Osteocyte (in vitro differentiated cells): ENCODE measurements around the gene CDX2. TPM values are rescaled to one million over a fixed set of nuclear protein-coding genes. Genes with fewer than 3 reads are reported as not detected.

Experiments
- DNase-seq: peaks from one replicate; pipeline ENCODE4 v3.0.0; 2021; ENCODE audit warnings: mixed read lengths; ENCODE audit not compliant: unreplicated experiment; ENCODE audit errors: extremely low spot score
- H3K27ac Mint-ChIP-seq: one replicate; pipeline ENCODE4 v1.8.0; 2021; ENCODE audit warnings: mild to moderate bottlenecking, mixed read lengths; ENCODE audit not compliant: unreplicated experiment
- H3K27me3 Mint-ChIP-seq: one replicate; pipeline ENCODE4 v1.8.0; 2021; ENCODE audit warnings: mixed read lengths; ENCODE audit not compliant: unreplicated experiment
- H3K36me3 Mint-ChIP-seq: one replicate; pipeline ENCODE4 v1.8.0; 2021; ENCODE audit warnings: mixed read lengths; ENCODE audit not compliant: unreplicated experiment
- H3K4me1 Mint-ChIP-seq: one replicate; pipeline ENCODE4 v1.8.0; 2021; ENCODE audit warnings: mixed read lengths; ENCODE audit not compliant: unreplicated experiment
- H3K4me3 Mint-ChIP-seq: one replicate; pipeline ENCODE4 v1.8.0; 2021; ENCODE audit warnings: mild to moderate bottlenecking, moderate library complexity, mixed read lengths; ENCODE audit not compliant: unreplicated experiment
- H3K9me3 Mint-ChIP-seq: one replicate; pipeline ENCODE4 v1.8.0; 2021; ENCODE audit warnings: mixed read lengths; ENCODE audit not compliant: unreplicated experiment
- total RNA-seq: library from RNA; stranded (reverse); gene quantifications from 2 replicates; pipeline ENCODE4 v1.2.1, GENCODE V29; 2021
- TF ChIP-seq, protein P1 (sequence below): fragments of 200-600 bp; sonication (generic); IDR thresholded peaks from 2 replicates; pipeline ENCODE4 v1.5.0; 2021; ENCODE audit warnings: antibody characterized with exemption, mild to moderate bottlenecking, moderate library complexity

Gene CDX2
- total RNA-seq, 1 donor from 2014 or later, result not detected

- no peaks in the 10 kb centered on the region for H3K9me3 Mint-ChIP-seq
Measured at GRCh38 chr13:27933118-27933517, 36.0 kb downstream of the CDX2 start.

DNA sequence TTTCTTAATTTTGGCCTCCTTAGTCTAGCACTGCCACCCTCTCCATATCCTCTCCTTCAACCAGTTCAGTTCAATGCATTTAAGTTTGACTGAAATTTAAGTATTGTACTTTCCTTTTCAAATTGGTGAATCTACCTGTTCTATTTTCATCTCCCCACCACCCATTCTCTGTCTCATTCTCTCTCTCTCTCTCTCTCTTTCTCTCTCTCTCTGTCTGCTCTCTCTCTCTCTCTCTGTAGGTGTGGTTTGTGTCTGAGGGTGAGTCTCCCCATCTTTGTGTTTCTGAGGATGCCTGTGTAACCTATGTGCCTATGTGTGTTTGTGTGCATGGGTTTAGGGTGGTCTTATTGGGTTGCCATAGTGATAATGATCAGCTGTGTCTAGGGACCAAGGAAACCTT is 39.2 kb downstream of the CDX2 start:
- Mint-ChIP-seq H3K4me1 (peaks cover 5% of the 10 kb centered on the region), H3K27me3 (peaks cover 81% of the 10 kb centered on the region), H3K27ac (no peak overlapping the region), H3K4me3 (no peak overlapping the region), H3K36me3 (no peaks in the 10 kb centered on the region), H3K9me3 (no peaks in the 10 kb centered on the region)
- no peak for DNase-seq
- TF ChIP-seq, protein P1, sequence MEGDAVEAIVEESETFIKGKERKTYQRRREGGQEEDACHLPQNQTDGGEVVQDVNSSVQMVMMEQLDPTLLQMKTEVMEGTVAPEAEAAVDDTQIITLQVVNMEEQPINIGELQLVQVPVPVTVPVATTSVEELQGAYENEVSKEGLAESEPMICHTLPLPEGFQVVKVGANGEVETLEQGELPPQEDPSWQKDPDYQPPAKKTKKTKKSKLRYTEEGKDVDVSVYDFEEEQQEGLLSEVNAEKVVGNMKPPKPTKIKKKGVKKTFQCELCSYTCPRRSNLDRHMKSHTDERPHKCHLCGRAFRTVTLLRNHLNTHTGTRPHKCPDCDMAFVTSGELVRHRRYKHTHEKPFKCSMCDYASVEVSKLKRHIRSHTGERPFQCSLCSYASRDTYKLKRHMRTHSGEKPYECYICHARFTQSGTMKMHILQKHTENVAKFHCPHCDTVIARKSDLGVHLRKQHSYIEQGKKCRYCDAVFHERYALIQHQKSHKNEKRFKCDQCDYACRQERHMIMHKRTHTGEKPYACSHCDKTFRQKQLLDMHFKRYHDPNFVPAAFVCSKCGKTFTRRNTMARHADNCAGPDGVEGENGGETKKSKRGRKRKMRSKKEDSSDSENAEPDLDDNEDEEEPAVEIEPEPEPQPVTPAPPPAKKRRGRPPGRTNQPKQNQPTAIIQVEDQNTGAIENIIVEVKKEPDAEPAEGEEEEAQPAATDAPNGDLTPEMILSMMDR, result no peak

More at GRCh38 chr13:27933118-27933517, 36.0 kb downstream of the CDX2 start:
- DNase-seq, result no peak
- H3K27me3 Mint-ChIP-seq, result peaks cover 58% of the 10 kb centered on the region
- H3K4me3 Mint-ChIP-seq, result no peak overlapping the region
- H3K4me1 Mint-ChIP-seq, result no peaks in the 10 kb centered on the region
- H3K27ac Mint-ChIP-seq, result no peak overlapping the region
- TF ChIP-seq, protein P1, result no peak
- no peaks in the 10 kb centered on the region for H3K36me3 Mint-ChIP-seq

DNA sequence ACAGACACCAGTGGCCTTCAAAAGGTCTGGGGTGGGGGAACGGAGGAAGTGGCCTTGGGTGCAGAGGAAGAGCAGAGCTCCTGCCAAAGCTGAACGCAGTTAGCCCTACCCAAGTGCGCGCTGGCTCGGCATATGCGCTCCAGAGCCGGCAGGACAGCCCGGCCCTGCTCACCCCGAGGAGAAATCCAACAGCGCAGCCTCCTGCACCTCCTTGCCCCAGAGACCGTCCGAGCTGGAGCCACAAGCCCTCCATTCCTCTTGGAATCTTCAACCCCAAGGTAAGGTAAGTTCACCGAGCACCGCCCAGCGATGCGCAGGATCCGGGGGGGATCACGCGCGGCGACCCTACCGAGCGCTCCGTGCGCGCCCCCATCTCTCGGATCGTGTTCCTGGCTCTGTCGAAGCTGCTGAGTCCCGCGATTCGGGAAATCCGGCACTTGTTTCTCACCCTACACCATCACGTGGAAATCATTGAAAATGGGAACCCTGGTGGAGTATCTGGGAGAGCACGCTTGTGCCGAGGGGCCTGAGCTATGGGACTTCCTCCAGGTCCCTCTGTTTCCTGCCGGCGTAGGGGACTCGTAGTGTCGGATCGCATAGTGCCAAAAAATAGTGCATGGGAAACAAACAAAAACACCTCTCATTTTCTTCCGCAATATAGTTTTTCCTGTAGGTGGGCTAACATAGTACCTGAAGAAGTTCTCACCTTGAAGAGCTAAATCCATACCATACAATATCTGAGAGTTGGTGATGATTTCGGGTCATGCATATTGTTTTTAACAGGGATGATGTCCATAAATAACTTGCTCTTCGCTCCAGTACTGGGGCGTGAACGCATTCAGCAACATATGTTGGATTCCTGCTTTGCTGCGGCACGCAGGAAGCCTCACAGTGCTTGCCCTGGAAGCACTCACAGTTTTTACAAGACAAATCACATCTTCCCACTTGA is 40.0 kb downstream of the CDX2 start:
- H3K27ac Mint-ChIP-seq, result no peak overlapping the region
- no peaks in the 10 kb centered on the region for H3K9me3 Mint-ChIP-seq
- DNase-seq, result no peak
- H3K4me3 Mint-ChIP-seq, result no peak overlapping the region
- TF ChIP-seq, protein P1, result no peak
- peaks cover 83% of the 10 kb centered on the region for H3K27me3 Mint-ChIP-seq
- H3K36me3 Mint-ChIP-seq, result no peaks in the 10 kb centered on the region
- H3K4me1 Mint-ChIP-seq, result peaks cover 7% of the 10 kb centered on the region

DNA sequence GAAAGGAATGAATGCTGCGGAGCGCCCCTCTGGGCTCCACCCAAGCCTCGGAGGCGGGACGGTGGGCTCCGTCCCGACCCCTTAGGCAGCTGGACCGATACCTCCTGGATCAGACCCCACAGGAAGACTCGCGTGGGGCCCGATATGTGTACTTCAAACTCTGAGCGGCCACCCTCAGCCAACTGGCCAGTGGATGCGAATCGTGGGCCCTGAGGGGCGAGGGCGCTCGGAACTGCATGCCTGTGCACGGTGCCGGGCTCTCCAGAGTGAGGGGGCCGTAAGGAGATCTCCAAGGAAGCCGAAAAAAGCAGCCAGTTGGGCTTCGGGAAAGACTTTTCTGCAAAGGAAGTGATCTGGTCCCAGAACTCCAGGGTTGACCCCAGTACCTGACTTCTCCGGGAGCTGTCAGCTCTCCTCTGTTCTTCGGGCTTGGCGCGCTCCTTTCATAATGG is 40.7 kb downstream of the CDX2 start:
- Mint-ChIP-seq H3K9me3 (no peaks in the 10 kb centered on the region), H3K27ac (no peak overlapping the region), H3K36me3 (no peaks in the 10 kb centered on the region), H3K4me1 (peaks cover 7% of the 10 kb centered on the region), H3K4me3 (no peak overlapping the region), H3K27me3 (peaks cover 85% of the 10 kb centered on the region)
- TF ChIP-seq, protein P1, result no peak
- no peak for DNase-seq
